SK-N-SH (cell line): ENCODE results near the gene SECISBP2L. TPM values are rescaled to one million over a fixed set of nuclear protein-coding genes. Genes with fewer than 3 reads are reported as not detected.

ENCODE experiments used
- CTCF ChIA-PET: fragments of 300-600, 350-600 bp; formaldehyde crosslinking; extraction: SDS; loops from one replicate; lab custom pipeline; 2021; lab: Yijun Ruan, JAX
- POLR2A ChIA-PET: fragments of 350-600 bp; sonication (Branson Sonifier 250); formaldehyde crosslinking; extraction: SDS; loops from one replicate; lab custom pipeline; 2020; ENCODE audit warnings: antibody characterized with exemption, inconsistent platforms; lab: Yijun Ruan, JAX
- DNase-seq: peaks from one replicate; pipeline ENCODE4 v3.0.0; 2012
- H2AFZ ChIP-seq: fragments of 200-600 bp; sonication (generic); 2 replicates; pipeline ENCODE4 v1.8.1; 2016; ENCODE audit warnings: antibody characterized with exemption, mild to moderate bottlenecking, low read depth
- H3F3A ChIP-seq: fragments of 200-600 bp; sonication (generic); replicated peaks from 2 replicates; pipeline ENCODE3; 2016; ENCODE audit warnings: antibody characterized with exemption, mild to moderate bottlenecking; ENCODE audit not compliant: insufficient read depth
- H3K27ac ChIP-seq, 2 experiments: fragments of 200-500 bp in 1 of 2; fragments of 200-600 bp in 1 of 2; sonication (Bioruptor generic) in 1 of 2; sonication (generic), shearing (Covaris generic) in 1 of 2; 2 replicates each; pipeline versions ENCODE4 v1.5.1 to v1.6.1; 2014 to 2016; ENCODE audit warnings: low read depth in 2 of 2, inconsistent platforms in 1 of 2, low read length in 1 of 2, mild to moderate bottlenecking in 1 of 2, mixed read lengths in 1 of 2
- H3K27me3 ChIP-seq: fragments of 200-600 bp; sonication (generic), shearing (Covaris generic); 2 replicates; pipeline ENCODE4 v1.6.1; 2016; ENCODE audit warnings: mixed run types; ENCODE audit not compliant: insufficient read depth
- H3K36me3 ChIP-seq, 2 experiments: fragments of 200-500 bp in 1 of 2; fragments of 200-600 bp in 1 of 2; sonication (Bioruptor generic) in 1 of 2; sonication (generic) in 1 of 2; replicated peaks in 1 of 2; 2 replicates each; pipeline versions ENCODE3 to v1.5.1; 2014 to 2016; ENCODE audit warnings: low read length in 1 of 2, mild to moderate bottlenecking in 1 of 2; ENCODE audit not compliant: insufficient read depth in 2 of 2, control insufficient read depth in 1 of 2
- H3K4me1 ChIP-seq, 2 experiments: fragments of 200-500 bp in 1 of 2; fragments of 200-600 bp in 1 of 2; sonication (Bioruptor generic) in 1 of 2; sonication (generic), shearing (Covaris generic) in 1 of 2; 2 replicates each; pipeline versions ENCODE4 v1.5.1 to v1.6.1; 2014 to 2016; ENCODE audit warnings: low read depth in 1 of 2, low read length in 1 of 2, mixed run types in 1 of 2; ENCODE audit not compliant: insufficient read depth in 2 of 2, control insufficient read depth in 1 of 2
- H3K4me2 ChIP-seq: fragments of 200-600 bp; sonication (generic), shearing (Covaris generic); 2 replicates; pipeline ENCODE4 v1.6.1; 2017; ENCODE audit warnings: mixed run types
- H3K4me3 ChIP-seq, 2 experiments: fragments of 200-500 bp in 1 of 2; fragments of 200-600 bp in 1 of 2; sonication (Bioruptor generic) in 1 of 2; sonication (generic), shearing (Covaris generic) in 1 of 2; 2 replicates each; pipeline versions ENCODE4 v1.5.1 to v1.8.1; 2014 to 2016; ENCODE audit warnings: low read depth in 2 of 2, inconsistent platforms in 1 of 2, low read length in 1 of 2, mild to moderate bottlenecking in 1 of 2, mixed read lengths in 1 of 2, moderate library complexity in 1 of 2
- H3K79me2 ChIP-seq: fragments of 200-600 bp; sonication (generic); 2 replicates; pipeline ENCODE4 v1.8.1; 2017; ENCODE audit warnings: mild to moderate bottlenecking; ENCODE audit not compliant: insufficient read depth
- H3K9ac ChIP-seq: fragments of 200-600 bp; sonication (generic); 2 replicates; pipeline ENCODE4 v1.6.1; 2017; ENCODE audit warnings: mixed run types
- H3K9me2 ChIP-seq: fragments of 200-600 bp; sonication (generic); 2 replicates; pipeline ENCODE4 v1.6.1; 2017; ENCODE audit warnings: mixed run types
- H3K9me3 ChIP-seq: fragments of 200-600 bp; sonication (generic); 2 replicates; pipeline ENCODE4 v1.6.1; 2017; ENCODE audit warnings: mixed run types, mild to moderate bottlenecking, moderate library complexity
- H4K20me1 ChIP-seq: fragments of 200-600 bp; sonication (generic); 2 replicates; pipeline ENCODE4 v1.6.1; 2017; ENCODE audit warnings: mild to moderate bottlenecking, mixed run types; ENCODE audit not compliant: insufficient read depth
- CHD2 ChIP-seq: fragments of 150-350 bp; IDR thresholded peaks from 2 replicates; pipeline ENCODE4 v1.6.1; 2018; ENCODE audit warnings: low read length; ENCODE audit not compliant: partially characterized antibody
- EP300 ChIP-seq, 2 experiments: IDR thresholded peaks; 2 replicates each; pipeline versions ENCODE4 v1.4.0 to v1.6.1; 2012; ENCODE audit warnings: borderline replicate concordance in 1 of 2, low read depth in 1 of 2, low read length in 1 of 2
- EZH2phosphoT487 ChIP-seq: fragments of 200-600 bp; sonication (generic); IDR thresholded peaks from 2 replicates; pipeline ENCODE4 v1.6.1; 2017; ENCODE audit warnings: low read depth, mixed run types, mild to moderate bottlenecking, antibody characterized with exemption, moderate library complexity, borderline replicate concordance
- FOXM1 ChIP-seq: IDR thresholded peaks from 2 replicates; pipeline ENCODE4 v1.4.0; 2012; ENCODE audit warnings: low read depth, mild to moderate bottlenecking
- GATA2 ChIP-seq: sonication (generic); formaldehyde crosslinking; IDR thresholded peaks from 2 replicates; pipeline ENCODE4 v1.5.0; 2020; ENCODE audit warnings: mild to moderate bottlenecking, missing genetic modification reagents
- JUND ChIP-seq: IDR thresholded peaks from 2 replicates; pipeline ENCODE4 v1.4.0; 2012
- MXI1 ChIP-seq: IDR thresholded peaks from 2 replicates; pipeline ENCODE4 v1.6.1; 2012; ENCODE audit warnings: mild to moderate bottlenecking, low read depth, low read length, improper control_type of control experiment
- POLR2AphosphoS5 ChIP-seq: IDR thresholded peaks from 2 replicates; pipeline ENCODE4 v1.6.1; 2012; ENCODE audit warnings: low read depth, low read length
- RAD21 ChIP-seq: IDR thresholded peaks from 2 replicates; pipeline ENCODE4 v1.6.1; 2012; ENCODE audit warnings: mild to moderate bottlenecking, low read length
- RCOR1 ChIP-seq: fragments of 150-350 bp; IDR thresholded peaks from 2 replicates; pipeline ENCODE4 v1.6.1; 2017; ENCODE audit warnings: antibody characterized with exemption, low read length
- RXRA ChIP-seq: IDR thresholded peaks from 2 replicates; pipeline ENCODE4 v1.4.0; 2012; ENCODE audit warnings: low read depth, mild to moderate bottlenecking, borderline replicate concordance
- SIN3A ChIP-seq: IDR thresholded peaks from 2 replicates; pipeline ENCODE4 v1.6.1; 2012; ENCODE audit warnings: low read depth, mild to moderate bottlenecking, low read length, moderate library complexity, borderline replicate concordance
- SMC3 ChIP-seq: IDR thresholded peaks from 2 replicates; pipeline ENCODE4 v1.6.1; 2012; ENCODE audit warnings: low read depth, low read length, improper control_type of control experiment
- TAF1 ChIP-seq: IDR thresholded peaks from 2 replicates; pipeline ENCODE4 v1.6.1; 2012; ENCODE audit warnings: low read depth, mild to moderate bottlenecking, low read length, moderate library complexity, borderline replicate concordance
- TCF12 ChIP-seq: IDR thresholded peaks from 2 replicates; pipeline ENCODE4 v1.4.0; 2012
- USF1 ChIP-seq: IDR thresholded peaks from 2 replicates; pipeline ENCODE4 v1.4.0; 2012; ENCODE audit warnings: low read depth, borderline replicate concordance
- YY1 ChIP-seq: IDR thresholded peaks from 2 replicates; pipeline ENCODE4 v1.4.0; 2012; ENCODE audit warnings: low read depth, mild to moderate bottlenecking
- WGBS: methylation state at CpG from one replicate; pipeline ENCODE4 v1.1.6; 2017; ENCODE audit warnings: low lambda C conversion rate; 5-methylcytosine and 5-hydroxymethylcytosine counted together
- polyA plus RNA-seq, 3 experiments: library from polyadenylated mRNA; depleted of rRNA; stranded (reverse); fragments of >200 nt; gene quantifications; 2 replicates each; pipeline ENCODE4 v1.2.3, GENCODE V29; 2012
- TF ChIP-seq, protein P1 (sequence below): fragments of 150-350 bp; IDR thresholded peaks from 2 replicates; pipeline ENCODE4 v1.6.1; 2016; ENCODE audit warnings: mild to moderate bottlenecking, low read depth, low read length
- TF ChIP-seq, protein P2 (sequence below): IDR thresholded peaks from 2 replicates; pipeline ENCODE4 v1.4.0; 2012; ENCODE audit warnings: low read depth, borderline replicate concordance
- TF ChIP-seq, protein P3 (sequence below): IDR thresholded peaks from 2 replicates; pipeline ENCODE4 v1.6.1; 2012; ENCODE audit warnings: mild to moderate bottlenecking, low read depth, low read length, moderate library complexity

The SECISBP2L gene
- polyA plus RNA-seq, 1 of the 3 experiments (the other 2 are of a cell fraction) = 6.0 TPM

DNA sequence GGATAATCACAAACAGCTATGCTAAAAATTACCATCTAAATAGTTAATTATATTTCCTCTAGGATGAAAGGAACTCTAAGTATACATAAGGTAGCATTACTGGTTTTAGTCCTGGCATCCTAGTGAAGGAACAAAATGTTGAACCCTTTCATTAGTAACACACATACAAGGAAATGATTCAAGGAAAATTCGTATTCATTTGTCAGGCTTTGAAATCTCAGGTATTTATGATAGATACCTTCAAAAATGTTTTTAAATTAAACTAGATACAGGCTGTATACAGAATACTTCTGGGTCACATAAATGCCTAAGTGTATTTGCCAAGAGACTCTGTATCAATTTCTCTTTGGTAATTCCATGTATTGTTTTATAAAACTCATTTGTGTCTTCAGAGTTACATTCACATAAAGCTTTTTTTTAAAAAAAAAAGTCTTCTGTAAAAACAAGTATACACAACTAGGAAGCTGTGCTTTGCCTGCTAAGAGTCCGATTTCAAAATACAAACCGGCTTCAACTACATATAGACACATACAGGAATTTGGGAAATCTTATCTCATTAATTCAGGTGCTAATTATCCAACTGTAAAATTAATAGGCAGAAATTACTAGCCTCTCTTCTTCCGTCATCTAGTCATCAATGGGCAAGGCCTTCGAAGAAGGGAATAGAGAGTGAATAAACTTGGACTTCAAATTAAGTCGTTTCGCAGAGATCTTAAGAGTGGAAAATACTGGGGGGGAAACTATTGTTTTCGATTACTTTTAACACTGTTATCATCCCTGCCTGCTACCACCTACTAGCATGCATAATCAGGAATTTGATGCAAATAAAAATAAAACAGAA, 1.3 kb downstream of the SECISBP2L start:
- H3K36me3 ChIP-seq = peaks cover 0 to 8% of the 10 kb centered on the region in 2 experiments
- no peaks in the 10 kb centered on the region for H3K9me2 ChIP-seq
- H4K20me1 ChIP-seq = peaks cover 16% of the 10 kb centered on the region
- H3K4me3 ChIP-seq = peak overlapping the region; percentile 78 to 99
- no peaks in the 10 kb centered on the region for H3K9me3 ChIP-seq
- H3K4me1 ChIP-seq = peaks cover 7 to 9% of the 10 kb centered on the region in 2 experiments; a peak in 3 of 4 replicates
- H3K27ac ChIP-seq = peak overlapping the region in 1 of 2 experiments; percentile 75; a peak in 2 of 4 replicates
- no peaks in the 10 kb centered on the region for H3K27me3 ChIP-seq
- CTCF ChIA-PET = interaction anchor here (0.7 to 3.8 kb wide), 6 partner anchors 11 to 1100 kb away, joined by 3 to 19 read pairs (median 4); no protein-coding TSS in a partner anchor
- TF ChIP-seq MXI1 (no peak), SIN3A (no peak), CHD2 (no peak), POLR2AphosphoS5 (no peak), SMC3 (no peak), GATA2 (CRISPR knock-in tag) (no peak), FOXM1 (no peak), YY1 (no peak), RAD21 (no peak), EP300 (IDR thresholded peaks at IDR 0.05; ENCODE audit: borderline replicate concordance in 1 of 2, low read depth in 1 of 2, low read length in 1 of 2) (no peak), RCOR1 (no peak), EZH2phosphoT487 (no peak), USF1 (no peak), TAF1 (no peak), TCF12 (no peak), JUND (no peak), RXRA (no peak)
- TF ChIP-seq, protein P1, sequence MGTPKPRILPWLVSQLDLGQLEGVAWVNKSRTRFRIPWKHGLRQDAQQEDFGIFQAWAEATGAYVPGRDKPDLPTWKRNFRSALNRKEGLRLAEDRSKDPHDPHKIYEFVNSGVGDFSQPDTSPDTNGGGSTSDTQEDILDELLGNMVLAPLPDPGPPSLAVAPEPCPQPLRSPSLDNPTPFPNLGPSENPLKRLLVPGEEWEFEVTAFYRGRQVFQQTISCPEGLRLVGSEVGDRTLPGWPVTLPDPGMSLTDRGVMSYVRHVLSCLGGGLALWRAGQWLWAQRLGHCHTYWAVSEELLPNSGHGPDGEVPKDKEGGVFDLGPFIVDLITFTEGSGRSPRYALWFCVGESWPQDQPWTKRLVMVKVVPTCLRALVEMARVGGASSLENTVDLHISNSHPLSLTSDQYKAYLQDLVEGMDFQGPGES = no peak
- TF ChIP-seq, protein P2, sequence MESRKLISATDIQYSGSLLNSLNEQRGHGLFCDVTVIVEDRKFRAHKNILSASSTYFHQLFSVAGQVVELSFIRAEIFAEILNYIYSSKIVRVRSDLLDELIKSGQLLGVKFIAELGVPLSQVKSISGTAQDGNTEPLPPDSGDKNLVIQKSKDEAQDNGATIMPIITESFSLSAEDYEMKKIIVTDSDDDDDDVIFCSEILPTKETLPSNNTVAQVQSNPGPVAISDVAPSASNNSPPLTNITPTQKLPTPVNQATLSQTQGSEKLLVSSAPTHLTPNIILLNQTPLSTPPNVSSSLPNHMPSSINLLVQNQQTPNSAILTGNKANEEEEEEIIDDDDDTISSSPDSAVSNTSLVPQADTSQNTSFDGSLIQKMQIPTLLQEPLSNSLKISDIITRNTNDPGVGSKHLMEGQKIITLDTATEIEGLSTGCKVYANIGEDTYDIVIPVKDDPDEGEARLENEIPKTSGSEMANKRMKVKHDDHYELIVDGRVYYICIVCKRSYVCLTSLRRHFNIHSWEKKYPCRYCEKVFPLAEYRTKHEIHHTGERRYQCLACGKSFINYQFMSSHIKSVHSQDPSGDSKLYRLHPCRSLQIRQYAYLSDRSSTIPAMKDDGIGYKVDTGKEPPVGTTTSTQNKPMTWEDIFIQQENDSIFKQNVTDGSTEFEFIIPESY = no peak
- TF ChIP-seq, protein P3, sequence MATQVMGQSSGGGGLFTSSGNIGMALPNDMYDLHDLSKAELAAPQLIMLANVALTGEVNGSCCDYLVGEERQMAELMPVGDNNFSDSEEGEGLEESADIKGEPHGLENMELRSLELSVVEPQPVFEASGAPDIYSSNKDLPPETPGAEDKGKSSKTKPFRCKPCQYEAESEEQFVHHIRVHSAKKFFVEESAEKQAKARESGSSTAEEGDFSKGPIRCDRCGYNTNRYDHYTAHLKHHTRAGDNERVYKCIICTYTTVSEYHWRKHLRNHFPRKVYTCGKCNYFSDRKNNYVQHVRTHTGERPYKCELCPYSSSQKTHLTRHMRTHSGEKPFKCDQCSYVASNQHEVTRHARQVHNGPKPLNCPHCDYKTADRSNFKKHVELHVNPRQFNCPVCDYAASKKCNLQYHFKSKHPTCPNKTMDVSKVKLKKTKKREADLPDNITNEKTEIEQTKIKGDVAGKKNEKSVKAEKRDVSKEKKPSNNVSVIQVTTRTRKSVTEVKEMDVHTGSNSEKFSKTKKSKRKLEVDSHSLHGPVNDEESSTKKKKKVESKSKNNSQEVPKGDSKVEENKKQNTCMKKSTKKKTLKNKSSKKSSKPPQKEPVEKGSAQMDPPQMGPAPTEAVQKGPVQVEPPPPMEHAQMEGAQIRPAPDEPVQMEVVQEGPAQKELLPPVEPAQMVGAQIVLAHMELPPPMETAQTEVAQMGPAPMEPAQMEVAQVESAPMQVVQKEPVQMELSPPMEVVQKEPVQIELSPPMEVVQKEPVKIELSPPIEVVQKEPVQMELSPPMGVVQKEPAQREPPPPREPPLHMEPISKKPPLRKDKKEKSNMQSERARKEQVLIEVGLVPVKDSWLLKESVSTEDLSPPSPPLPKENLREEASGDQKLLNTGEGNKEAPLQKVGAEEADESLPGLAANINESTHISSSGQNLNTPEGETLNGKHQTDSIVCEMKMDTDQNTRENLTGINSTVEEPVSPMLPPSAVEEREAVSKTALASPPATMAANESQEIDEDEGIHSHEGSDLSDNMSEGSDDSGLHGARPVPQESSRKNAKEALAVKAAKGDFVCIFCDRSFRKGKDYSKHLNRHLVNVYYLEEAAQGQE = no peak
- H3K4me2 ChIP-seq = peak overlapping the region; percentile 73
- 13% methylated on average over 8 of the region's 8 CpGs for WGBS
- peaks cover 3% of the 10 kb centered on the region for H3F3A ChIP-seq
- H3K79me2 ChIP-seq = peaks cover 63% of the 10 kb centered on the region
- H3K9ac ChIP-seq = peak overlapping the region; percentile 87
- peak overlapping the region; percentile 98 for H2AFZ ChIP-seq
- POLR2A ChIA-PET = interaction anchor here (1.4 kb wide), 1 partner anchor 81 kb away, joined by 4 read pairs; the partner anchor contains the start of gene SHC4
- DNase-seq = no peak
